Prostate gland (tissue), 2 donors: ENCODE results near the gene HSD11B1L.

Experiments used
- POLR2A ChIP-seq: fragments of 450-650 bp; IDR thresholded peaks from one replicate; pipeline ENCODE4 v1.6.1; 2016; ENCODE audit warnings: antibody characterized with exemption, mild to moderate bottlenecking
- TF ChIP-seq, protein P1 (sequence below), 4 experiments: fragments of 200-600 bp in 2 of 4; fragments of 450-650 bp in 2 of 4; sonication (generic) in 2 of 4; IDR thresholded peaks; 1 replicate in 3 of 4; 2 replicates in 1 of 4; pipeline ENCODE4 v1.5.1; 2016 to 2019; ENCODE audit warnings: antibody characterized with exemption in 4 of 4, mild to moderate bottlenecking in 2 of 4, moderate library complexity in 2 of 4

DNA sequence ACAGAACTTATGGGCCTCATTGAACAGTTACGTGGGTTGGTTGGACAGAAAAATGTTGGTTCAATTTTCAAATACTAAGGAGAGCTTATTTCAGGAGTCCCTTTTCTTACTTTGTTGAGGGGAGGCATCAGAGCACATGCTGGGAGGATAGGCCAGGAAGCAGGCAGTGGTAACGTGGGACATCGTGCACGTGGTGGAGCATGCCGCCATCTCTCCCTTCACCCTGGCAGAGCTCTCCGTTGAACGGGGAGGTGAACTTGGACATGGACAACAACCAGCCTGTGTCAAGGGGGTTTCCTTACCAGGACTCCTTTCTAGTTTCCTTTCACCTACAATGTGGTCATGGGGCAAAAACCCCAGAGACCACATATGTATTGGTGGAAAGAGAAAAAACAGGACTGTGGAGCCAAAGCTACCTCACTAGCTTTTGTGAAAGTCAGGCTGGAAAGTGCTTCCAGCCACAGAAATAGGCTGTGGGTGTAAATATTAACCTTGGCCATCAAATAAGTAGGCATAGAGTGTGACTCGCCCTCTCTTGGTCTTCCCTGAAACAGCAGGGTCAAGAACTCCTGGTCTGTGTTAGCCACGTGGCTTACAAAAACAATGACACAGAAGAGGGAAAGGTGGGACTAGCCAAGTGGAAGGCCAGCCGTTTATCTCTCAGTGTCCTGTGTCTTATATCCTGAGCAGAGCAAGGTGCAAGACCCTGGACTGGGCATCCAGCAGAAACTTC, 14.9 kb upstream of the HSD11B1L start:
- no peak for TF ChIP-seq POLR2A
- TF ChIP-seq, protein P1, sequence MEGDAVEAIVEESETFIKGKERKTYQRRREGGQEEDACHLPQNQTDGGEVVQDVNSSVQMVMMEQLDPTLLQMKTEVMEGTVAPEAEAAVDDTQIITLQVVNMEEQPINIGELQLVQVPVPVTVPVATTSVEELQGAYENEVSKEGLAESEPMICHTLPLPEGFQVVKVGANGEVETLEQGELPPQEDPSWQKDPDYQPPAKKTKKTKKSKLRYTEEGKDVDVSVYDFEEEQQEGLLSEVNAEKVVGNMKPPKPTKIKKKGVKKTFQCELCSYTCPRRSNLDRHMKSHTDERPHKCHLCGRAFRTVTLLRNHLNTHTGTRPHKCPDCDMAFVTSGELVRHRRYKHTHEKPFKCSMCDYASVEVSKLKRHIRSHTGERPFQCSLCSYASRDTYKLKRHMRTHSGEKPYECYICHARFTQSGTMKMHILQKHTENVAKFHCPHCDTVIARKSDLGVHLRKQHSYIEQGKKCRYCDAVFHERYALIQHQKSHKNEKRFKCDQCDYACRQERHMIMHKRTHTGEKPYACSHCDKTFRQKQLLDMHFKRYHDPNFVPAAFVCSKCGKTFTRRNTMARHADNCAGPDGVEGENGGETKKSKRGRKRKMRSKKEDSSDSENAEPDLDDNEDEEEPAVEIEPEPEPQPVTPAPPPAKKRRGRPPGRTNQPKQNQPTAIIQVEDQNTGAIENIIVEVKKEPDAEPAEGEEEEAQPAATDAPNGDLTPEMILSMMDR (IDR thresholded peaks at IDR 0.05): no peak
